ENCODE data around the gene PPM1E. TPM values are rescaled to one million over a fixed set of nuclear protein-coding genes. Genes with fewer than 3 reads are reported as not detected.

The PPM1E gene
- polyA plus RNA-seq, 3 donors = 0.03 to 0.33 (median 0.11) TPM

DNA sequence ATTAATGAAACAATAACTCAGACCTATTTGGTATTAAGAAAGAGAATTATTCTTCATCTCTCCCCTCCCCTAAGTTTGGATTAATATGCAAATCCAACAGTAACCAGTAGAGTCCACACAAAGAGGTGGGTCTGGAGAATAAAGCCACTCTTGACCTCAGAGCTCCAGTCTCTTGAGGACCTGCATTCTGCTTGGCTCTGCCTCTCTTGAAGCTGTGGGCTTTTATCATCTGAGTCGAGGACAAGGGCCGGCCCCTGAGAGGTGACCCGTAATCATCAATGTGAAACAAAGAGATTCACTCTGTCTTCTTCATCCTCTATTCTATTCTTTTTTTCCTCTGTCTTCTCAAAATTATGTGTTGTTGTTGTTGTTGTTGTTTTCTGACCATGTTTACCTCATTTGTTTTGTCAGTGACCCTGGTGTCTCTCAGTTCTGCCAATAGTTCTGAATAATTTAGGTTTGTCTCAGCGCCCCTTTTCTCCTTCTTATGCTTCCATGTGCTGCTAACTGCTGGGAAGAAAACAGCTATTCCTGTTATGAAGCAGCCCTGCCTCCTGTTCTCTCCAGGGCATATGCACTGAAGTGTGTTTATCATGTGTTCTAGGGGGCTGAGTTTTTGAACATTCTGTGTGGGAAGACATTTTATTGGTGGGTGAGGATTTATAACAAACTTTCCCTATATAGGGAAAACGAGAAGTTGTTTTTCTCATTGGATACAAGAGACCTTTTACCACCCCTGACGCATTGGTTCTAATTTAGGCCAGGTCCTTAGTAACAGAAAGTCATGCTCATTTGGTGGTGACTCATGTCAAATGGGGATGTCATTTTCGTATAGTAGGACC lies 215.2 kb downstream of the PPM1E start:
- WGBS, 3 donors = 71 to 77% (median 73%) methylated on average over 7 of the region's 7 CpGs
- H3K27ac ChIP-seq (ENCODE audit: low read depth, low read length) = no peak overlapping the region

DNA sequence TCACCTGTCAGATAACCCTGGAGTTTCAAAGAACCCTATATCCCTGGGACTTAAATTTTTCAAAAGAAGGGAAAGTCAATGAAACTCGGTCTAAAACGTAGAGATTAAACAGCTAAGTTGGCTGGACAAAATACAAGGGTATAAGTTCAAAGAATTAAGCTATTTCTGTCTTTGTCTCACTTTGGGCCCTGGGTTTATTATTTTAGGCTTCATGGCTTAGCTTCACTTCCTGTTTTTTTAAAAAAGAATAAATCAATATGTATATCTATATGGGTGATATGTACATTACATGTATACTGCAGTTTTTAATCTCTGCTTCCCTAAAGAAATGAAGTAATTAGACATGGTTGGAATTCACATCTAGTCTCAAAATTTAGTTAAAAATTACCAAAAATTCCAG lies 218.7 kb downstream of the PPM1E start:
- WGBS, 3 donors = 73 to 89% (median 87%) methylated on average over 2 of the region's 2 CpGs
- H3K27ac ChIP-seq (ENCODE audit: low read depth, low read length) = no peak overlapping the region

DNA sequence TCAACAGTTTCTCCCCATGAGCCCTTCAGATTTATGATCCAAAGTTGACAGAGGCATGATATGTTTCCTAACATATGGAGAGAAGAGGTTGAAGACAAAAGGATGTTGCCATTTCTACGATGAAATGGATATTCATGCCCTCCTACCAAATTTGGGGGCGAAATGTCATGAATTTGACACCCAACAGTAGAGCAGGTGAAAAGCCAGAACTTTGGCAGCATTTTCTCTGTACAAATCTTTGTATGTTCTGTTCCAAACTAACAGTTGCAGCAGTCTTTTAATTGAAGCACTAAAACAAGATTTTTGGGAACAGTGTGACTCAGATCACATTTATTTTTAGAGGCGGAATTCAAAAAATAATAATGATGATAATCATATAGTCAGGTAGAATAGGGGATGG lies 220.9 kb downstream of the PPM1E start:
- no peak overlapping the region for H3K27ac ChIP-seq (ENCODE audit: low read depth, low read length)
- WGBS, 3 donors = 85 to 93% (median 91%) methylated on average over 3 of the region's 3 CpGs

DNA sequence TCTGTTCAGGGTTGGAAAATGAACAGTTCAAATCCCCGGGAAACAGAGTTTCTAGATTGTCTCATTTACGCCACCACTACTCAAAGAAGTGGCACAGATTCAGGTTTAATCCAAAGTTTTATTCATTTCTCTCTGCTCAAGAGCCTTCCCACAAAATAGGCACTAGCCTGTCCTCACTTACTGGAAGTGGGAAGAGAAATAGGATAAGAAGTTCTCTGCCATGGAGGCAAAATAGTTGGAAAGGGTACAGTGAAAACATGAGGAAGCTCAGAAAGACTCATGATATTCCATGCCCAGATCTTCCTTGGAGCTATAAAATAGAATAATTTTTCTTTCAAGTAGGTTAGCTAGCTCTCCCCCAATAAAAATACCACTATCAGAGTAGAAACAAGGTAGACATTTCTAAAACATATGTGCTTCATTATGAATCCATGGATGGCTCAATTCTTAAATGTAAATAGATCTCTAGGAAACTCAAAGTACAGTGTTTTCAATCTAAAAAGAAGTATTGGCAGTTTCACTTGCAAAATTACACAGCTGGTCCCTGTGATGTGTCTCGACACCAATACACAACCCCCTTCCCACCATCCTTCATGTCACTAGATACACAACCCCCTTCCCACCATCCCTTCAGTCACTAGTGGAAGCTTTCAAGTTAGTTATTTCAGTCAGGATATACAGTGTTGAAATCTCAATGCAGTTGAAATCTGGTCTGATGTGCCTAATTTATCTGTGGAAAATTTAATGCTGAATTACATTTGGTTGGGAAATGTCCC lies 225.2 kb downstream of the PPM1E start:
- no peak overlapping the region for H3K27ac ChIP-seq (ENCODE audit: low read depth, low read length)
- 89 to 90% (median 90%) methylated on average over 3 of the region's 3 CpGs for WGBS, 3 donors

DNA sequence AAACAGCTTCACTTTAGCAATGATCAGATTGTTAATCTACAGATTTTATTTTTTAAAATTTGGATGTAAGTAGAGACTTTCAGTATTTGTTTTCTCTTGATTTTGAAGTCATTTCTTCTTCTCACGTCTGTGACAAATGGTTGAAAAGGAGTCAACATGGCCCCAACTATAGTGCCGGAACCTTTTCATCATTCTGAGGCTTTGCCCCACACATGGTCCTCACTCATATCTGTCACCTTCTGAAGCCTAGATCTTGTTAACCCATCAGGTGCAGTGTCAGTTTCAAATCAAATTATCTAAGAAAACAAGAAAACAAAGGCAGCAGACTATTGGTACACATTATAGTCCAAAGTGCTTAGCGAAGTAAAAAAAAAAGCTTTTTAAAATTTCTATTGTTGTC lies 227.0 kb downstream of the PPM1E start:
- no peak overlapping the region for H3K27ac ChIP-seq (ENCODE audit: low read depth, low read length)
- WGBS, 3 donors = 83 to 93% (median 90%) methylated on average over 3 of the region's 3 CpGs

DNA sequence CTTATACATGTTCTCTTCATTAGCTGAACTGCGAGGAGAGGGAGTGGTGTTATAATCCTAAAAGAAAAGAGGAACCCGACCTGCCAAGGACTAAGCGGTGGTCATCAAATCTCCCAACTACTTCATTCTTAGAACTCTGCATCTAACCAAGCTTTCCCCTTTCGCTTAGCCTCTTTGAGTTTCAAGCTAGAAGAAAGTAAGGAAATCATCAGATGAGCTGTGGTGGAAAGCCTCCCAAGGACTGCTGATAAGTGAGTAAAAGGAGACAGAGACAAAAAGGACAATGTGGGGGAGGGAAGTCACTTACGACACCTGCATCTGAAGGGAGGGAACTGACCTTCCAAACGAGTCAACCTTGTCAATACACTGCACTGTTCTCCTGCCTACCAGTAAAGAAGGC lies 229.7 kb downstream of the PPM1E start:
- H3K27ac ChIP-seq (ENCODE audit: low read depth, low read length) = no peak overlapping the region
- WGBS, 3 donors = 59 to 81% (median 67%) methylated on average over 6 of the region's 6 CpGs

DNA sequence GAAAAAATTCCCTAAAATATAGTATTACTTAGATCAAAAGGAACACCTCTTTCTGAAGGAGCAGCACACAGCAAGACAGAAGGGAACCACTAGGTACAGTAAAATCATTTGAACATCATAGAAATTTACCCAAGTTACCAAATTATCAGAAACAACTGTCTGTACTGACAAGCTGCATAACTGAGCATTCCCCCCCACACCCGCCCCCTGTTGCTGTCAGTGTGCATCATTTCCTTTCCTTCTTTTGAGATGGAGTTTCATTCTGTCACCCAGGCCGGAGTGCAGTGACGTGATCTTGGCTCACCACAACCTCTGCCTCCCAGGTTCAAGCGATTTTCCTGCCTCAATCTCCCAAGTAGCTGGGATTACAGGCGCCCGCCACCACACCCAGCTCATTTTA lies 230.3 kb downstream of the PPM1E start:
- H3K27ac ChIP-seq (ENCODE audit: low read depth, low read length) = no peak overlapping the region
- WGBS, 3 donors = 83 to 98% (median 89%) methylated on average over 6 of the region's 6 CpGs

DNA sequence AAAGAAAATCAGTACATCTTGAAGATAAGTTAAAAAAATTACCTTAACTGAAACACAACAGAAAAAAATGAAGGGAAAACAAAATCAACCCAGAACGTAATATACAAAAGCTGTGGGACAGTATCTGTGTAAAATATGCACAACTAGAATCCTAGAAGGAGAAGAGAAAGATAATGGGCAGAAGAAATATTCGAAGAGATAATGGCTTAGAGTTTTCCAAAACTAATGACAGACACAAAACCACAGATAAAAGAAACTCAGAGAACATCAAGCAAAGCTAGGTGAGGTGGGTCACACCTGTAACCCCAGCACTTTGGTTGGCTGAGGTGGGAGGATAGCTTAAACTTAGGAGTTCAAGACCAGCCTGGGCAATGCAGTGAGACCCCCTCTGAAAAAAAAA lies 234.0 kb downstream of the PPM1E start:
- H3K27ac ChIP-seq (ENCODE audit: low read depth, low read length) = no peak overlapping the region
- 49 to 69% (median 68%) methylated on average over 2 of the region's 2 CpGs for WGBS, 3 donors

DNA sequence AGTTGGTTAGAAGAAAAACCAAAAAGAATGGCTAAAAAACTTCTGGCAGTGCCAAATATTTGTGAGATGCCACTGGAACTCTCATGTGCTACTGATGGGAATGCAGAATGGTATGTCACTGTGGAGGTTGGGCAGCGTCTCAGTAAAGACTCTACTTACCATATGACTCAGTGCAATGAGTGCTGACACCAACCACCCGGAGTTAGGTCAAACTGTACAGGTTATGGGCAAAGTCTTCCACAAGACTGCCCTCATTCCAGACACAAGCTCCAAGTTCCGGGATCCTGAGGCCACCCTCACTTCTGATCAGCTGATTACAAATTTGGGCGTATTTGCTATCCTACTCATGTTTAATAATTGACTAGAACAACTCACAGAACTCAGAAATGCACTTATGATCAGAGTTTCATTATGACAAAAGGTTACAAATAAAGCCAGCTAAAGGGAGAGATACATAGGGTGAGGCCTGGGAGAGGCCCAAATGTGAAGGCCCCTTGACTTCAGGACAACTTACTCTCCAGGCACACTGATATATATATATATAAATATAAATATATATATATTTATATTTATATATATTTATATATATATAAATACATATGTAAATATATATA lies 236.2 kb downstream of the PPM1E start:
- 74 to 89% (median 86%) methylated on average over 4 of the region's 4 CpGs for WGBS, 3 donors
- no peak overlapping the region for H3K27ac ChIP-seq (ENCODE audit: low read depth, low read length)

DNA sequence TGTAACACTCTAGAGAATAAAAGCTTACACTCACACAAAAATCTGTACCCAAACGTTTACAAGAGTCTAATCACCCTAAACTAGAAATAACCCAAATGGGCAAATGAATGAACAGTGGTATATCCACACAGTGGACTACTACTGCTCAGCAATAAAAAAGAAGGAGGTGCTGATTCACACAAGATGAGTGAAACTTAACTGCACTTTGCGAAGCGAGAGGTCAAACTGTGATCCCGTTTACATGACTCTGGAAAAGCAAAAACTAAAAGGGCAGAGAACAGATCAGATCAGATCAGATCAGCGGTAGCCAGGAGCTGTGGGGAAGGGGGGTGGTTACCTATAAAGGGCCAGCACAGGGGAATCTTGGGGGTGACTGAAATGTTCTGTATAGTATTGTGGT lies 237.7 kb downstream of the PPM1E start:
- WGBS, 3 donors = 83 to 87% (median 87%) methylated on average over 5 of the region's 5 CpGs
- no peak overlapping the region for H3K27ac ChIP-seq (ENCODE audit: low read depth, low read length)

DNA sequence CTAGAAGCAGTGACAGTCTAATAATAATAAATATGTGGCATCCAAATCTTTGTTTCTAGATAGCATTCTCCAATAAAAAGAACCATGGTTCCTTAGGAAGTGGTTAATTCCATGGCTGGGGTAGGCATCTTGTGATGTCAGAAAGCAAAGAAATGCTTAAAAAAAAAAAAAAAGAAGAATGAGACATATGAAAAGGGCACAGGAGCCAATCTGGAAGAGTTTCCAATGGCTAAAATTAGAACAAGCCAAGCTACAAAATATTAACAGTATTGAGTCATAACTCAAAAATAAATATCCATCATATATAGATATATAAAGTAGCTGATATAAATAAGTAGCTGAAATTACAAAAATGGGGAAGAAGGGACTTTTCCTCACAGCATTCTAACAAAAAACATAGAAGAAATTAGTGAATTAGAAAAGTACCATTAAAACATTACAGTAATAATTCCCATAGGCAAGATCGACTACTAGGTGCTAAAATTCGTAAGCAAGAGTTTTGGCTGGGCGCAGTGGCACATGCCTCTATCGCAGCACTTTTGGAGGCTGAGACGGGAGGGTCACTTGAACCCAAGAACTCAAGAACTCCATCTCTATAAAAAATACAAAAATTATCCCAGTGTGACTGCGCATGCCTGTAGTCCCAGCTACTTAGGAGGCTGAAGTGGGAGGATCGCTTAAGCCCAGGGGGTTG lies 239.7 kb downstream of the PPM1E start:
- no peak overlapping the region for H3K27ac ChIP-seq (ENCODE audit: low read depth, low read length)
- 91 to 100% (median 97%) methylated on average over 7 of the region's 7 CpGs for WGBS, 3 donors

DNA sequence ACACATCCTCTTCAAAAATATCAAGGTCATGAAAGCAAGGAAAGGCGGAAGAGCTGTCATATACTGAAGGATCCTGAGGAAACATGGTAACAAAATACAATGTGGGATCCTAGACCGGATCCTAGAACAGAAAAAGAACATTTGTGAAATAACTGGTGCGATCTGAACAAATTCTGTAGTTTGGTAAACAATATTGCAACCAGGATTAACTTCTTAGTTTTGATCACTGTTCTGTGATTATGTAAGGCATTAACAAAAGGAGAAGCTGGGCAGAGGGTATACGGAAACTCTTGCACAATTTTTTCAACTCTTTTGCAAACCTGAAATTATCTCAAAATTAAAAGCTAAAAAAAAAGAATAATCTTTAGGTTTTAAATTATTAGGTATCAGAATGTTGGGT lies 241.3 kb downstream of the PPM1E start:
- WGBS, 3 donors = 51 to 85% (median 61%) methylated on average over 4 of the region's 4 CpGs
- no peak overlapping the region for H3K27ac ChIP-seq (ENCODE audit: low read depth, low read length)

DNA sequence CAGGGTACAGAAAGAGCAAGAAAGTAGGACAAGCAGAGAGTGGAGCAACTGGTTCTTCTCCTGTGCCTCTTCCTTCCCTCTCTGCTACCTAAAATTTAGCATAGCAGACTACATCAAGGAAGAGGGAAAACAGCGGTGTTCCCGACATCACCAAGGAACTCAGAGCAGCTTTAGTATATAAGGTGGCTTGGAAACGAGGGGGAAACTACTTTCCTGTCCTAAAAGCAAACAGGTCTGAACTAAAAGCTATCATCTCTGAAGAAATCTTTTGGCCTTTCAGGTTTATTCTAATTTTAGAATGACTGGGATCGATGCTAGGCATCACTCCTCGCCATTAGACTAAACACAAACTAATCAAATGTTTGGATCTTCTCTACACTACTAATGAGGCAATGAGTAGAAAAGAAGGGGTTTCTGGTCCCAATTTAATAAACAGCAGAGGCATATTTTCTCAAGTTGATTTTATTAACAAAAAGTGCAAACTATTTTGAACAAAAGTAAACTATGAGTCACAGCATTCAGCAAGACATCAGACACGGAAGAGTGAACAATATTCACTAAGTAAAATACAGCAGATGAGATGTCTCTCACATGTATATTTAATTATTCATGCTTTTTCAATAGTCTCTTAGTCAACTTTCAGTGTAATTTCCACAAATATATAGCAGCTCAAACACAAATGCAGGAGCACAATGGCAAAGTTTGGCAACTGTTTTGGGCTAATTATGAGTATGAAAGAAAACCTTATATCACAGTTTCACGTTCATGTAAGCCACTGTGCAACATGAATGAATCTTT lies 242.3 kb downstream of the PPM1E start:
- WGBS, 3 donors = 68 to 85% (median 78%) methylated on average over 7 of the region's 7 CpGs
- no peak overlapping the region for H3K27ac ChIP-seq (ENCODE audit: low read depth, low read length)

DNA sequence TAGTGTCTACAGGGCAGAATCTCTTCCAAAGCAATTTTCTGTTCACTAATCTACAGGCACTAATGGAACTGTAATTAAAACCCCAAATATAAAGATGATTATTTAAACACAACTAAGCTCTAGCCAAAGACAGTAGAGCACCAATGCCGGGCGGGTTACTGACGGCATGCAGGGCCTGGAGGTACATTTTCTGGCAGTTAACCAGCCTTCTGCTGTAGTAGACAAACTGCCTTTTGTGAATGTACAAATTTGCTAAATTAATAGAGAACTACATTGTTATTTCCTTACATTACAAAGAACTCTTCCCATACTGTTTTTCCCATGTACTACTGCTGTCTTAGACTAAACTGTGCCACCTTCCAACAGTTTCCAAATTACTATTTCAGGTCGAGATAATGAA lies 243.2 kb downstream of the PPM1E start:
- H3K27ac ChIP-seq (ENCODE audit: low read depth, low read length) = no peak overlapping the region
- 87 to 92% (median 91%) methylated on average over 4 of the region's 4 CpGs for WGBS, 3 donors

DNA sequence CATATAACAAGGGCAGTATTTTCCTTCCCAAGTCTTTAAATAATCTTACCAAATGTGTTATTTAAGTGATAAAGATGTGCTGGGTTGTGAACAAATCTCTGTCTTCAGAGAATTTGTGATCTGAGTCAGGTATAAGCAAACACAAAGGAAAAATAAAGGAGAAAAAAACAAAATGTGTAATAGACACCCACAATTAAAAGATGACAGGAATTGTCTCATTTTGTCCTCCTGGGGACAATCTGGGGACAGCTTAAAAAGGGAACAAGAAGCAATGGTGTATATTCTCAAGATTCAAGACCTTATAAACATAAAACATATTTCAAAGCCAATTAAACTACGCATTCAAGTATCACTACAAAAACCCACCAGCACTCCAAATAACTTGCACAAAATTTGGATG lies 243.8 kb downstream of the PPM1E start:
- 88 to 100% (median 92%) methylated on average over 1 of the region's 1 CpG for WGBS, 3 donors

DNA sequence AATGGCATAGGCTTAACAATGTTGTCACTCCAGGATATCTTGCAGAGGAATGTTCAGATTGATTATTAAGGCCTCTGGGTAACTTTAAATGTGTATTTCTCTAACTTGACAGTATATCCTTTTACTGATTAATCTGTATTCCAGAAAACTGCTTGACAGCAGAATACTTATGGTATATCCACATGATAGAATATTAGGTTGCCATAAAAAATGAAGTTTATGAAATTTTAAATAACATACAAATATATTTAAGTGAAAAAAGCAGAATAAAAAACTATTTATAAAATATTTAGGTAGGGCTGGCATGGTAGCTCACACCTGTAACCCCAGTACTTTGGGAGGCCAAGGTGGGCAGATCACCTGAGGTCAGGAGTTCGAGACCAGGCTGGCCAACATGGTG lies 244.4 kb downstream of the PPM1E start:
- H3K27ac ChIP-seq (ENCODE audit: low read depth, low read length) = no peak overlapping the region
- WGBS, 3 donors = 95 to 100% (median 98%) methylated on average over 1 of the region's 1 CpG

More for the DNA sequence above, 243.8 kb downstream of the PPM1E start:
- no peak overlapping the region for H3K27ac ChIP-seq (ENCODE audit: low read depth, low read length)

DNA sequence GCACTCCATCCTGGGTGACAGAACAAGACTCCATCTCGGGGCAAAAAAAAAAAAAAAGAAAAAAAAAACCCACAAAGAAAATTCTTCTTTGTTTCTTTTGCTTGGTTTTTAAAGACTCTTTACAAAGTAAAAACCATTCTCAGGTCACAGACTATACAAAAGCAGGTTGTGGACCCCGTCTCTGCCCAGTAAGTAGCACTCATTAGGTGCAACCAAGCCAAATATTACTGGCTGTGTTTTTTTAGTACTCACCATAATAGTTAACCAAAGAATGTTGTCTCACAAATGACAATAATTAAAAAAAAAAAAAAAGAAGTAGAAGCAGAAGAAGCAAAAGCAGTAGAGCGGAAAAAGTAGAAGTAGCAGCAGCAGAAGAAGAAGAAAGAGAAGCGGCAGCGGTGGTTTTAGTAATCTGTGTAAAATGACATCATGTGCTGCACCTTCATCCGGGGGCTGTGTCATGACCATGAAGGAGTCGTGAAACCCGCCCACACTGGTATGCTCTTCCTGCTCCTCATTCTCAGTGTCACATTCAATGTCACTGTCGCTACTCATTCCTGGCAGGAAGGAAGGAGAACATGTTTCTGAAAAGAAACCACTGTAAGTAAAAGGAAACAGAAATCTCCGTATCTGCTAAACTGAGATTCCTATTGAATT lies 245.6 kb downstream of the PPM1E start:
- H3K27ac ChIP-seq (ENCODE audit: low read depth, low read length) = no peak overlapping the region
- WGBS, 3 donors = 36 to 60% (median 48%) methylated on average over 10 of the region's 10 CpGs
